Measurements from ENCODE around the gene RBMS3. TPM values are rescaled to one million over a fixed set of nuclear protein-coding genes. Genes with fewer than 3 reads are reported as not detected.

The RBMS3 gene
- total and polyA plus RNA-seq, 2 of the 8 experiments (the other 6 are each of a cell fraction or from before 2014, with no cell fraction given) = 3.7 to 6.9 TPM

GRCh38 chr3:29409409-29409808 is 128.5 kb downstream of the RBMS3 start:
- no peaks in the 10 kb centered on the region for H3K27me3 ChIP-seq (replicated peaks in 1 of 4; ENCODE audit: control insufficient read depth in 3 of 4, extremely low read depth in 1 of 4, insufficient read depth in 3 of 4, low read length in 3 of 4)
- FAIRE-seq (no peak), DNase-seq (ENCODE audit: low read depth in 1 of 2, low spot score in 2 of 2) (no peak)
- no peak overlapping the region for H2BK120ac ChIP-seq (replicated peaks; ENCODE audit: low read depth, low read length)
- H3K18ac ChIP-seq (ENCODE audit: extremely low read depth, low read length) = no peak overlapping the region
- H3K23me2 ChIP-seq (ENCODE audit: low read depth, low read length) = no peaks in the 10 kb centered on the region
- no peak overlapping the region for H3K56ac ChIP-seq (replicated peaks; ENCODE audit: insufficient read length, low read depth, low read length)
- H4K8ac ChIP-seq (ENCODE audit: extremely low read depth, insufficient read depth, low read length) = no peak overlapping the region
- POLR2A ChIA-PET (ENCODE audit: partially characterized antibody) = no interaction called here
- no peaks in the 10 kb centered on the region for H4K20me1 ChIP-seq (replicated peaks in 1 of 2; ENCODE audit: control insufficient read depth in 1 of 2, insufficient read depth in 2 of 2, low read length in 2 of 2)
- H3K36me3 ChIP-seq (ENCODE audit: control insufficient read depth in 2 of 4, insufficient read depth in 4 of 4, low read length in 3 of 4) = no peaks in the 10 kb centered on the region
- TF ChIP-seq EP300 (IDR thresholded peaks at IDR 0.05; ENCODE audit: borderline replicate concordance in 1 of 2, low read depth in 2 of 2, low read length in 2 of 2) = no peak
- no peak for TF ChIP-seq YY1 (IDR thresholded peaks at IDR 0.05; ENCODE audit: low read depth, low read length)
- no peak for TF ChIP-seq CTBP2 (IDR thresholded peaks at IDR 0.05; ENCODE audit: borderline replicate concordance, insufficient read depth, insufficient read length, low read length)
- TF ChIP-seq SIX5 (IDR thresholded peaks at IDR 0.05; ENCODE audit: low read depth, low read length) = no peak
- no peaks in the 10 kb centered on the region for H3K79me2 ChIP-seq (ENCODE audit: control insufficient read depth in 1 of 2, insufficient read depth in 2 of 2, low read length in 2 of 2)
- no peak overlapping the region for H2BK15ac ChIP-seq (ENCODE audit: low read length)
- peaks cover 0 to 14% (median 3%) of the 10 kb centered on the region in 4 experiments; a peak in 2 of 7 replicates for H3K4me1 ChIP-seq (replicated peaks in 1 of 4; ENCODE audit: control insufficient read depth in 3 of 4, insufficient read depth in 4 of 4, low read length in 3 of 4)
- H3K9ac ChIP-seq (replicated peaks in 1 of 4; ENCODE audit: extremely low read depth in 1 of 4, low read depth in 3 of 4, low read length in 3 of 4) = no peak overlapping the region
- H3K14ac ChIP-seq (ENCODE audit: insufficient read length) = no peak overlapping the region
- WGBS, 2 experiments (ENCODE audit: extremely low coverage in 1 of 2, insufficient coverage in 1 of 2, insufficient read length in 1 of 2, insufficient replicate concordance in 2 of 2, low coverage in 1 of 2, low lambda C conversion rate in 2 of 2, missing lambda C conversion rate in 1 of 2) = 92% methylated on average over 2 of the region's 2 CpGs; no CpG with 5 or more reads in 1 of the 2 experiments
- no peak overlapping the region for H3K27ac ChIP-seq (ENCODE audit: low read depth, low read length)
- H3K9me3 ChIP-seq (ENCODE audit: insufficient read depth in 2 of 2, low read depth in 1 of 2, low read length in 1 of 2) = no peaks in the 10 kb centered on the region
- no peak overlapping the region for H3K23ac ChIP-seq (ENCODE audit: insufficient read length)
- H3K79me1 ChIP-seq (ENCODE audit: low read depth, low read length) = no peaks in the 10 kb centered on the region
- no peak overlapping the region for H2BK12ac ChIP-seq (ENCODE audit: low read depth, low read length)
- H3K4me2 ChIP-seq (ENCODE audit: insufficient read depth in 1 of 2, low read depth in 2 of 2, low read length in 2 of 2) = no peak overlapping the region
- H2AFZ ChIP-seq (ENCODE audit: low read length) = no peak overlapping the region
- no peak overlapping the region for H3K4ac ChIP-seq (replicated peaks; ENCODE audit: insufficient read length, low read depth, low read length)
- H2AK5ac ChIP-seq (ENCODE audit: low read depth, low read length) = no peak overlapping the region
- H4K91ac ChIP-seq (replicated peaks; ENCODE audit: insufficient read length, low read length) = no peak overlapping the region
- H2BK20ac ChIP-seq (ENCODE audit: low read length) = no peak overlapping the region
- H2BK5ac ChIP-seq (ENCODE audit: low read depth, low read length) = no peak overlapping the region
- H4K5ac ChIP-seq (ENCODE audit: insufficient read length, low read depth, low read length) = no peak overlapping the region
- no peak overlapping the region for H3K4me3 ChIP-seq (ENCODE audit: extremely low read depth in 1 of 4, insufficient read depth in 2 of 4, low read depth in 3 of 4, low read length in 4 of 4)
- CTCF ChIA-PET (ENCODE audit: partially characterized antibody) = interaction anchor here (0.8 kb wide), 1 partner anchor 24 kb away, joined by 3 read pairs; no protein-coding TSS in a partner anchor
